HTR-8/SVneo (cell line): ENCODE results near the gene PPAN.

ENCODE experiments used
- DNase-seq: peaks from one replicate; pipeline ENCODE4 v3.0.0; 2011; ENCODE audit warnings: low spot score, mixed read lengths; ENCODE audit not compliant: insufficient read length
- FAIRE-seq: peaks from 2 replicates; lab custom pipeline; 2011; peaks lifted over from hg19 to GRCh38; lab: Jason Lieb, UNC

Gene PPAN

DNA sequence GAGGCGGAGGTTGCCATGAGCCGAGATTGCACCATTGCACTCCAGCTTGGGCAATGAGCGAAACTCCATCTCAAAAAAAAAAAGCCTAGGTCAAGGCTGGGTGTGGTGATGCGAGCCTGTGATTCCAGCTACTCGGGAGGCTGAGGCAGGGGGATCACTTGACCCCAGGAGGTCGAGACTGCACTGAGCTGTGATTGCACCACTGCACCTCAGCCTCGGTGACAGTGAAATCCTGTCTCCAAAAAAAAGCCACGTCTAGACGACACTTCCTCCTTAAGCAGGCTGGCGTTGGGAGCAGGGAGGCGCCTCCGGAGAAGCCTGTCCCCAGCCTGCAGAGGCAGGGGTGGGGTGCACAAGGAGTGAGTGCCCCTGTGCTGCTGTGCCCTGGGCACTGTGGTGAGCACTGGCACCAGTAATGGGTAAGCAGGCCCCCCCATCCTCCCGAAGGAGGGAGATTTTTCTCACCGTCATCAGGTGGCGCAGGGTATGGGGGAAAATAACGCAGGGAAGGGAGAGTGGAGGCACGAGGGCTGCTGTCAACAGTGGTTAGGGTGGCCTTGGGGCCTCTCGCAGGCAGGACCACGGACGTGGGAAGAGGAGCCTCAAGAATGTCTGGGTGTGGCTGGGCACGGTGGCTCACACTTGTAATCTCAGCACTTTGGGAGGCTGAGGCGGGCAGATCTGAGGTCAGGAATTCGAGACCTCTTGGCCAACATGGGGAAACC lies 6.0 kb downstream of the PPAN start:
- FAIRE-seq = no peak

GRCh38 chr19:10112895-10113591 lies 6.9 kb downstream of the PPAN start:
- DNase-seq = no peak
- FAIRE-seq = no peak

More for the DNA sequence above, 6.0 kb downstream of the PPAN start:
- no peak for DNase-seq

GRCh38 chr19:10113592-10113963 lies 7.4 kb downstream of the PPAN start:
- DNase-seq = no peak
- FAIRE-seq = no peak

DNA sequence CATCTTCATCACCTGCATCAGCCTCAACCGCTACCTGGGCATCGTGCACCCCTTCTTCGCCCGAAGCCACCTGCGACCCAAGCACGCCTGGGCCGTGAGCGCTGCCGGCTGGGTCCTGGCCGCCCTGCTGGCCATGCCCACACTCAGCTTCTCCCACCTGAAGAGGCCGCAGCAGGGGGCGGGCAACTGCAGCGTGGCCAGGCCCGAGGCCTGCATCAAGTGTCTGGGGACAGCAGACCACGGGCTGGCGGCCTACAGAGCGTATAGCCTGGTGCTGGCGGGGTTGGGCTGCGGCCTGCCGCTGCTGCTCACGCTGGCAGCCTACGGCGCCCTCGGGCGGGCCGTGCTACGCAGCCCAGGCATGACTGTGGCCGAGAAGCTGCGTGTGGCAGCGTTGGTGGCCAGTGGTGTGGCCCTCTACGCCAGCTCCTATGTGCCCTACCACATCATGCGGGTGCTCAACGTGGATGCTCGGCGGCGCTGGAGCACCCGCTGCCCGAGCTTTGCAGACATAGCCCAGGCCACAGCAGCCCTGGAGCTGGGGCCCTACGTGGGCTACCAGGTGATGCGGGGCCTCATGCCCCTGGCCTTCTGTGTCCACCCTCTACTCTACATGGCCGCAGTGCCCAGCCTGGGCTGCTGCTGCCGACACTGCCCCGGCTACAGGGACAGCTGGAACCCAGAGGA lies 7.9 kb downstream of the PPAN start:
- DNase-seq = no peak

GRCh38 chr19:10114651-10115391 lies 8.7 kb downstream of the PPAN start:
- FAIRE-seq = no peak
- no peak for DNase-seq

More for the DNA sequence above, 7.9 kb downstream of the PPAN start:
- FAIRE-seq = peak; percentile 13

- FAIRE-seq (no peak), DNase-seq (no peak)
These were observed 9.4 kb downstream of the PPAN start for GRCh38 chr19:10115392-10116084.

DNA sequence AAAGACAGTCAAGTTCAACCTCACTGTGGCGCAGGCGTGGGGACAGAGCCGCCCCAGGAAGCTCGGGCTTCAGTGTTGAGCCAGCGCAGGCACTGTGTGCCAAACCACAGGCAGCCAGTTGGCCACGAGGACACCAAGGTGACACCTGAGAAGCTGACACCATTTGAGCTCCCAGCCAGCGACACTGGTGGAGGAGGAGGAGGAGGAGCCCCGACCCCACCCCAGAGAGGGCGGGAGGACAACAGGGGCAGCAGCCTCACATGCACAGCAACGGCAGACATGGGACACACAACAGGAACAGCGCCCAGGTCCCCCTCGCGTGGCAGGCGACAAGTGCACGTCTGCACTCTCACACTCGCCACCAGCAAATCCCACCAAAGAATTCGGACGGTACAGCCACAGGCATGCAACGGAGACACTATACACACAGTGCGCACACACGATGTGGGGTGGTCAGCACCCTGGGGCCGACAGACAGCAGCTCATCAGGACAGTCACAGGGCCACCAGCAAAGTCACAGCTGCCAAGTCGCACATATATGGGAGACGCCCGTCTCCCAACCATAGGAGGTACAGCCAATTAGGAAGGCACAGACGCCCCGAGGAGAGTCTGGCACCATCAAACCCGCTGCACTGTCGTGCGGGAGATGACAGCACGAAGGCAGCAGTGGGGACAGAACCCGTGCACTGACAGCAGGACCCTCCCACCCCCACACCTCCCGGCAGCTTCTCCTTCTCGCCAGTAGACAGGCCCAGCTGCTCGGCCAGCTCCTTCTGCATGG lies 10.1 kb downstream of the PPAN start:
- FAIRE-seq (no peak), DNase-seq (no peak)

DNA sequence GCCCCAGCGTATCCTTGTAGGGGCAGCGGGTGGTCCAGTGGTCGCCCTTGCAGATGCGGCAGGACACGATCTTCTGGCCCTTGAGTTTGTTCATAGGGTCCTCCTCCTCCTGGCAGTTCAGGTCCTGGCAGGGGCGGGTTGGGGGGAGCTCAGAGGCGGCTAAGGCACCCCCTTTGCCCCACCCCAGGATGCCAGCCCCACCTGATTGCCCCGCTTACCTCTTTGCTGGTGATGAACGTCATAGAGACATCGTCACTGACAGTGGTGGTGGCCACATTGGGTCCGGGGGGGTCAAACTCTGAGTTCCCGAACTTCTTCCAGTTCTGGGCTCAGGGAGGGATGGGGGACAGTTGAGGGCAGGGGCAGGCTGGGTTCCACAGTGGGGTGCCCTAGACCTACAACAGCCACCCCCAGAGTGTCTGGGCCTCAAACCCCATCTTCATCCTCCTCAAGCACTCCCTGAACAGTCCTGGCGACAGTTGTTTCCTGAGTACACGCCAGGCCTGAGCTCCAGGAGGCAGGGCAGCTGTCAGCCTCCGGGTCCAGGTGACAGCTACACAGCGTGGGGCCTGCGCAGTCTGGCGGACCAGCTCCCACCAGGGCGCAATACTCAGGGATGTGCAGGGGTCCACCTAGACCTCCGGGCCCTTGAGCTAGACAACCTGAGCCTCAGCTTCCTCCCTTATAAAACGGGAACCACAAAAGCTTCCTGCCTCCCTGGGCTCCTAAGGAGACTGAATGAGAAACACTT lies 10.9 kb downstream of the PPAN start:
- no peak for DNase-seq

DNA sequence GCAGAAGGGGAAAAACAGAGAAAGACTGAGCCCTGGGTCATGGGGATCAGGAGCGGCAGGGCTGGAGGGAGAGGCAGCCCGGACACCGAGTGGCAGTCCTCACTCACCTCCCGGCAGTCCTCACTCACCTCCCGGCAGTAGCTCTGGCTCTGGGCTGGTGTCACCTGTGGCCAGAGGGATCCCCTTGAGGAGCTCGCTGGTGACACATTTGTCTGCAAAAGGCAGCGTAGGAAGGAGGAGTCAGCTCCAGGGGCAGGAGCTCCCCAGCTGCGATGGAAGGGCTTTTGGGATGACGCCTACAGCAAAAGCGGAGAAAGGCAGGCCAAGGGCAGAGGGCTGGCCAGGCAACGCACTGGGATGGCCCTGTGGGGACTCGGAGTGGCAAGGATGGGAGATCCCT lies 12.8 kb downstream of the PPAN start:
- DNase-seq (no peak), FAIRE-seq (peak; percentile 26)

More for the DNA sequence above, 10.9 kb downstream of the PPAN start:
- FAIRE-seq = no peak

DNA sequence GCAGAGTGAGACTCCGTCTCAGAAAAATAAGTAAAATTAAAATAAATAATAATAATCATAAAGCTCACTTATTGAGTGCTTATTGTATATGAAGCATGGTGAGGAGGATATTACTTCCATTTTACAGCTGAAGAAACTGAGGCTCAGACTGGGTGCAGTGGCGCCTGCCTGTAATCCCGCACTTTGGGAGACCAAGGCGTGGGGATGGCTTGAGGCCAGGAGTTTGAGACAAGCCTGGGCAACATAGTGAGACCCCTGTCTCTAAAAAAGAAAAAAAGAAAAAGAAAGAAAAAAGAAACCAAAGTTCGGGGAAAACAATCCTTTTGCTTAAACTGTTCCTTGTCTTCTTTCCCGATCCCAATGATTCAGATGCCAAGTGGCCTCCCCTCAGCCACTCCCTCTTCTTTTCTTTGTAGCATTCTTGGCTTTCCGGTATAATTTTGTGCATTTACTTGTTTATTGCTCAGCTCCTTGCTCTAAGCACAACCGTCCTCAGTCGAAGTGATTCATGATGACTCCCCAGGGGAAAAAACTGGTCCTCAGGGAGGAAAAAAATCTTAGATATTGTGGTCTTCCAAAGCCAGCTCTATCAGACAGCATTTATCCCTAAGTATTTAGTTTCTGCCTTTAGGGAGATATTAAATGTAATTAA lies 14.5 kb downstream of the PPAN start:
- no peak for FAIRE-seq
- peak; percentile 28 for DNase-seq

- no peak for FAIRE-seq
These were observed 15.9 kb downstream of the PPAN start for GRCh38 chr19:10122045-10122444.

DNA sequence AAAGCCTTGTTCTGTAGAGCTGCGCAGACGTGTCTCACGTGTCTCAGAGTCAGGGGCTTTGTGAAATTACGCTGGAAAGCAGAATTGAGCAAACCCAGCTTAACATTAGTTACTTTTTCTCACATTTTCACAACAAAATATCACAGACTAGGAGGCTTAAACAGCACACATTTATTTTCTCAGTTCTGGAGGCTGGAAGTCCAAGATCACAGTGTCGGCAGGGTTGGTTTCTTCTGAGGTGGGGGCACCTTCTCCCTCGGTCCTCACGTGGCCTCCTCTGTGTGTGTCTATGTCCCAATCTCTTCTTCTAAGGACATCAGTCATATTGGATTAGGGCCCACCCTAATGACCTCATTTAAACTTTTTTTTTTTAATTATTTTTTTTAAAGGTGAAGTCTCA lies 18.3 kb downstream of the PPAN start:
- FAIRE-seq (no peak), DNase-seq (no peak)

More at GRCh38 chr19:10122045-10122444, 15.9 kb downstream of the PPAN start:
- no peak for DNase-seq

DNA sequence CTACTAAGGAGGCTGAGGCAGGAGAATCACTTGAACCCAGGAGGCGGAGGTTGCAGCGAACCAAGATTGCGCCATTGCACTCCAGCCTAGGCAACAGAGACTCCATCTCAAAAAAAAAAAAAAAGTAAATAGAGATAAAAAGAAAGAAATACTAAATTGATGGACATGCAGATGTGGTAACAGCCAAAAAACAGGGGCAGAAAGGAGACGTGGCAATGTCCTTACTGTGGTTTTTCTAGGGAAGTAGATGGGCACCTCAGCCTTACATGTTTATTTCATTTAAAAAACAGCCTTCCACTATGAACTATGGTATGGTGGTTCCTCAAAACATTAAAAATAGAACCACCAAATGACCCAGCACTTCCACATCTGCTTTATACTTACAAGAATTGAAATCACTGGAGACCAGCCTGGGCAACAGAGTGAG lies 20.1 kb downstream of the PPAN start:
- no peak for DNase-seq
- no peak for FAIRE-seq

- DNase-seq (no peak), FAIRE-seq (peak; percentile 33)
These were observed 26.7 kb downstream of the PPAN start for GRCh38 chr19:10132905-10133304.

DNA sequence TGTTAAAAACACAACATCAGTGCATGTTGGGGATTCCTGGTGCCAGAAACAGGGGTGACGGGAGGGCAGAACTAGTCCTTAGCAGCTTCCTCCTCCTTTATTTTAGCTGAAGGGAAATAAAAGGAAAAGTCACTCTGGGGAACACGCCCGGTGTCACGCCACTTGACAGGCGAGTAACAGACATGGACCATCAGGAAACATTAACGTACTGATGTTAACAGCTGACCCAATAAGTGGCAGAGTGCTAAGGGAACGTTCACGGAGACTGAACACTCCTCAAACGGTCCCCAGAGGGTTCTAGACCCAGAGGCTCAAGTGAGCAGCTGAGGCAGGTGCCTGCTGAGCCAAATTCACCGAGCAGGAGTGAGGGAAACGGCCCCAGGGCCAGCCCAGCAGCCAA lies 27.4 kb downstream of the PPAN start:
- DNase-seq = no peak

DNA sequence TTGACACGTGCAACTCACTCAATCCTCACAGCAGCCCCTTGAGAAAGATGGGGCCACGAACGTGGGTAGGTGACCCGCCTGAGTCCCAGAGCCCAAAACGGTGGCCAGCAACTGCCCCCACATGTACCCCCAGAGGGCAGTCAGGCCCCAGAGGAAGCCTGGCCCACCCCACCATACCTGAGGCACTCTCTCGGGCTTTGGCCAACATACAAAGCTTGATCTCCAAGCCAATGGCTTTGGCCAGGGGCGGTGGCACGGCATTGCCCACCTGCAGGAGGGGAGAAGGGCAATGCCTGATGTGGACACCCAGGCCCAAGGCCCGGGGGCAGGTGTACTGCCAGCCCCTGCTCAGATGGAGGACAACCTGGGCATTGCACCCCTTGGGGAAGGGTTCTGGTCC lies 27.9 kb downstream of the PPAN start:
- FAIRE-seq = no peak
- DNase-seq = no peak

More for the DNA sequence above, 27.4 kb downstream of the PPAN start:
- no peak for FAIRE-seq

DNA sequence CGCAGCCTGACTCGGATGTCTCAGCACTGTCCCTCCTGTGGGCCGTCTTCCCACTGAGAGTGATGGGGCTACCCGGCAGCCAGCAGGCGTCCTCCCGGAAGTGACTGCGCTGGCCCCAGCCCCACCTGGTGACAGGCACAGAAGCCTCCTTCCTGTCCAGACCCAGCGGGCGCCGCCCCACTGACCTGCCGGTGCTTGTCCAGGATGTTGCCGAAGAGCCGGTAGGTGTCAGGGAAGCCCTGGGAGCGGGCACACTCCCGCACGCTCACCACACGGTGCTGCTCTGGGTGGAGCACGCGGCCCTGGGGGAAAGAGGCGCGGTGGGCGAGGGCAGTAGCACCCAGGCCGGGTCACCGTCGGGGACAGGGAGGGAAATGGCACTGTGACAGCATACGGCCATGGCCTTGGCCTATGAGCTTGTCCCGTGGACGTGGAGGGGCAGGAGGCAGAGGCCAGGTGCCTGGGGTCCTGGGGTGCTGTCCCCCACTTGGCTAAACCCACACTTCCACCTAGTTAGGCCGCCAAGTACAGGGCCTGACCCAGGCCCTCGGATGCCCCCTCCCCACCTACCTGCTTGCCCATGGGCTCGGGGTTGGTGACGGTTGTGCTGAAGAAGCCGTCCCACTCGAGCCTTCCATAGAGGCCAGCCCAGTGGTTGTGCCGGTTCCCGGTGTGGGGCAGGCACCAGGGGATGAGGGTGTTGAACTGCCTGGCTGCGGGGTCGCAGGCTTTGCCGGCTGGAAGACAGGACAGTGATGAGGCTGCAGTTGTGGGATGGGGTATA lies 29.6 kb downstream of the PPAN start:
- FAIRE-seq = no peak
- no peak for DNase-seq
